ENCODE results near the gene RHEBL1.

DNA sequence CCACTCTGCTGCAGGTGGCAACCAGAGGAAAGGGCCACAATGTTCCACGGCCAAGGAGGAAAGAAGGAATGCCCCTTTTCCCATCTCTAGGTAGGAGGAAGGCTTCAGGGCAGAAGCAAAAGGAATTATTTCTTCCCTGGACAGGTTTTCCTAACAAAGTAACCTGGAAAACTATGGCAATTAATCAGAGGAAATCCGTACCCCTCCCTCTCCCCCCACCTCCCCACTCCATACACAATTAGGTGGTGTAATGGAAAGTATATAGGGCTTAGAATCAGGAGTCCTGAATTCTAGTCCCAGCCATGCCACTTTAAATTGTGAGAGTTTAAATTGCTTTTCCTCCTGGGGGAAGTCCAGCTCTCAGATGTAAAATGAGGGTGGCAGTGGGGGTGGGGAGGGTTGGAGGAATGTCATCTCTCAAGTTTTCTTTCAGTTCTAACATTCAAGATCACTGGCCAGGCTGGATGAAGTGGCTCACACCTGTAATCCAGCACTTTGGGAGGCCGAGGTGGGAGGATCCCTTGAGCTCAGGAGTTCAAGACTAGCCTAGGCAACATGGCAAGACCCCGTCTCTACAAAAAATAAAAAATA, 23.1 kb upstream of the RHEBL1 start:
- TF ChIP-seq CTCF (IDR thresholded peaks at IDR 0.05) (no peak), POLR2A (IDR thresholded peaks at IDR 0.05) (no peak), POLR2AphosphoS5 (IDR thresholded peaks at IDR 0.05) (no peak), EP300 (IDR thresholded peaks at IDR 0.05) (no peak)

Measured in upper lobe of left lung (tissue), 4 donors.